Measurements from ENCODE around the gene PRKD1. TPM values are rescaled to one million over a fixed set of nuclear protein-coding genes. Genes with fewer than 3 reads are reported as not detected.

Gene PRKD1
- polyA plus RNA-seq, 1 of the 3 experiments (the other 2 are of a cell fraction), result 0.07 TPM

- Histone ChIP-seq H4K20me1 (ENCODE audit: insufficient read depth) (no peaks in the 10 kb centered on the region), H3K9me3 (peaks cover 22% of the 10 kb centered on the region; the same call in 1 of the 2 replicates), H3K27me3 (ENCODE audit: insufficient read depth) (no peaks in the 10 kb centered on the region), H3K9ac (no peak overlapping the region), H3K79me2 (ENCODE audit: insufficient read depth) (no peaks in the 10 kb centered on the region), H2AFZ (ENCODE audit: low read depth) (no peak overlapping the region), H3F3A (replicated peaks; ENCODE audit: insufficient read depth) (no peaks in the 10 kb centered on the region), H3K4me1 (ENCODE audit: control insufficient read depth in 1 of 2, insufficient read depth in 2 of 2, low read depth in 1 of 2, low read length in 1 of 2) (no peaks in the 10 kb centered on the region; a peak in 1 of 4 replicates), H3K4me2 (no peak overlapping the region), H3K9me2 (no peaks in the 10 kb centered on the region), H3K27ac (ENCODE audit: low read depth in 2 of 2, low read length in 1 of 2) (no peak overlapping the region), H3K4me3 (ENCODE audit: low read depth in 2 of 2, low read length in 1 of 2) (no peak overlapping the region), H3K36me3 (replicated peaks in 1 of 2; ENCODE audit: control insufficient read depth in 1 of 2, insufficient read depth in 2 of 2, low read length in 1 of 2) (no peaks in the 10 kb centered on the region)
- ChIA-PET CTCF (no interaction called here), POLR2A (no interaction called here)
- DNase-seq, result no peak
- 4% methylated on average over 1 of the region's 1 CpG for WGBS (ENCODE audit: low lambda C conversion rate)
- TF ChIP-seq SMC3 (IDR thresholded peaks at IDR 0.05; ENCODE audit: low read depth, low read length) (no peak), USF2 (IDR thresholded peaks at IDR 0.05; ENCODE audit: borderline replicate concordance, low read depth, low read length) (no peak), YY1 (IDR thresholded peaks at IDR 0.05; ENCODE audit: low read depth) (no peak), JUND (IDR thresholded peaks at IDR 0.05) (no peak), EP300 (IDR thresholded peaks at IDR 0.05; ENCODE audit: borderline replicate concordance in 1 of 2, low read depth in 1 of 2, low read length in 1 of 2) (no peak), RAD21 (IDR thresholded peaks at IDR 0.05; ENCODE audit: low read length) (no peak), SIN3A (IDR thresholded peaks at IDR 0.05; ENCODE audit: borderline replicate concordance, low read depth, low read length) (no peak), TCF12 (IDR thresholded peaks at IDR 0.05) (no peak), ELF1 (IDR thresholded peaks at IDR 0.05) (no peak), MEF2A (IDR thresholded peaks at IDR 0.05; ENCODE audit: borderline replicate concordance, low read depth) (no peak)
- TF ChIP-seq, protein P1, sequence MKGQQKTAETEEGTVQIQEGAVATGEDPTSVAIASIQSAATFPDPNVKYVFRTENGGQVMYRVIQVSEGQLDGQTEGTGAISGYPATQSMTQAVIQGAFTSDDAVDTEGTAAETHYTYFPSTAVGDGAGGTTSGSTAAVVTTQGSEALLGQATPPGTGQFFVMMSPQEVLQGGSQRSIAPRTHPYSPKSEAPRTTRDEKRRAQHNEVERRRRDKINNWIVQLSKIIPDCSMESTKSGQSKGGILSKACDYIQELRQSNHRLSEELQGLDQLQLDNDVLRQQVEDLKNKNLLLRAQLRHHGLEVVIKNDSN (IDR thresholded peaks at IDR 0.05; ENCODE audit: borderline replicate concordance, low read depth), result no peak
Observed at GRCh38 chr14:29645117-29645516, 282.5 kb downstream of the PRKD1 start.

- POLR2A ChIA-PET, result no interaction called here
- H3K4me1 ChIP-seq (ENCODE audit: control insufficient read depth in 1 of 2, insufficient read depth in 2 of 2, low read depth in 1 of 2, low read length in 1 of 2), result no peaks in the 10 kb centered on the region; a peak in 1 of 4 replicates
- no peaks in the 10 kb centered on the region for H3K9me2 ChIP-seq
- no peaks in the 10 kb centered on the region for H3K27me3 ChIP-seq (ENCODE audit: insufficient read depth)
- H3K4me3 ChIP-seq (ENCODE audit: low read depth in 2 of 2, low read length in 1 of 2), result no peak overlapping the region
- no peak overlapping the region for H2AFZ ChIP-seq (ENCODE audit: low read depth)
- DNase-seq, result no peak
- H3K79me2 ChIP-seq (ENCODE audit: insufficient read depth), result no peaks in the 10 kb centered on the region
- CTCF ChIA-PET, result no interaction called here
- no peaks in the 10 kb centered on the region for H3F3A ChIP-seq (replicated peaks; ENCODE audit: insufficient read depth)
- WGBS (ENCODE audit: low lambda C conversion rate), result 9% methylated on average over 5 of the region's 5 CpGs
- no peak overlapping the region for H3K4me2 ChIP-seq
- H4K20me1 ChIP-seq (ENCODE audit: insufficient read depth), result no peaks in the 10 kb centered on the region
- H3K9me3 ChIP-seq, result peaks cover 17% of the 10 kb centered on the region; the same call in 1 of the 2 replicates
- TF ChIP-seq RFX5 (IDR thresholded peaks at IDR 0.05; ENCODE audit: low read length) (no peak), RXRA (IDR thresholded peaks at IDR 0.05; ENCODE audit: borderline replicate concordance, low read depth) (no peak), MEF2A (IDR thresholded peaks at IDR 0.05; ENCODE audit: borderline replicate concordance, low read depth) (no peak)
- TF ChIP-seq, protein P2, sequence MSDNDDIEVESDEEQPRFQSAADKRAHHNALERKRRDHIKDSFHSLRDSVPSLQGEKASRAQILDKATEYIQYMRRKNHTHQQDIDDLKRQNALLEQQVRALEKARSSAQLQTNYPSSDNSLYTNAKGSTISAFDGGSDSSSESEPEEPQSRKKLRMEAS (IDR thresholded peaks at IDR 0.05; ENCODE audit: low read depth), result no peak
- no peaks in the 10 kb centered on the region for H3K36me3 ChIP-seq (replicated peaks in 1 of 2; ENCODE audit: control insufficient read depth in 1 of 2, insufficient read depth in 2 of 2, low read length in 1 of 2)
- H3K27ac ChIP-seq (ENCODE audit: low read depth in 2 of 2, low read length in 1 of 2), result no peak overlapping the region
- H3K9ac ChIP-seq, result no peak overlapping the region
Observed at GRCh38 chr14:29643433-29644211, 284.0 kb downstream of the PRKD1 start.

All from SK-N-SH (cell line).